ENCODE measurements around the gene ATP2A1. TPM values are rescaled to one million over a fixed set of nuclear protein-coding genes. Genes with fewer than 3 reads are reported as not detected.

ATP2A1 gene
- total RNA-seq, 1 experiment from 2014 or later, result 3.0 TPM

- intact Hi-C loops (cut with micrococcal nuclease; ENCODE audit: unreplicated experiment), result no loop called here
- no TSS peak for BruUV-seq (replicated peaks)
- Histone ChIP-seq H3K9me3 (ENCODE audit: low read depth, low read length, poor library complexity, severe bottlenecking) (no peaks in the 10 kb centered on the region), H3K4me3 (ENCODE audit: low read depth, low read length, poor library complexity, severe bottlenecking) (no peak overlapping the region), H3K27ac (ENCODE audit: low read depth, low read length, poor library complexity, severe bottlenecking) (no peak overlapping the region), H3K27me3 (replicated peaks; ENCODE audit: insufficient read depth, low read depth, low read length, poor library complexity) (no peaks in the 10 kb centered on the region), H3K36me3 (ENCODE audit: insufficient read depth, low read length, poor library complexity, severe bottlenecking) (no peaks in the 10 kb centered on the region), H3K4me1 (ENCODE audit: insufficient read depth, low read length, poor library complexity, severe bottlenecking) (no peaks in the 10 kb centered on the region)
- no peak for TF ChIP-seq EZH2 (IDR thresholded peaks at IDR 0.05; ENCODE audit: borderline replicate concordance, low read depth, low read length, poor library complexity, severe bottlenecking)
- no peak for TF ChIP-seq CTCF (conservative IDR thresholded peaks at IDR 0.05; ENCODE audit: low read depth, low read length)
- ChIA-PET POLR2A (ENCODE audit: low non-redundant PET) (no interaction called here), CTCF (no interaction called here)
- DNase-seq (ENCODE audit: low spot score), result no peak
Observed at GRCh38 chr16:28900601-28901000, 22.3 kb downstream of the ATP2A1 start.

- H3K9me3 ChIP-seq (ENCODE audit: low read depth, low read length, poor library complexity, severe bottlenecking), result no peaks in the 10 kb centered on the region
- no peaks in the 10 kb centered on the region for H3K4me1 ChIP-seq (ENCODE audit: insufficient read depth, low read length, poor library complexity, severe bottlenecking)
- no peak for TF ChIP-seq EZH2 (IDR thresholded peaks at IDR 0.05; ENCODE audit: borderline replicate concordance, low read depth, low read length, poor library complexity, severe bottlenecking)
- TF ChIP-seq CTCF (conservative IDR thresholded peaks at IDR 0.05; ENCODE audit: low read depth, low read length), result no peak
- no peaks in the 10 kb centered on the region for H3K27me3 ChIP-seq (replicated peaks; ENCODE audit: insufficient read depth, low read depth, low read length, poor library complexity)
- CTCF ChIA-PET, result no interaction called here
- POLR2A ChIA-PET (ENCODE audit: low non-redundant PET), result no interaction called here
- H3K4me3 ChIP-seq (ENCODE audit: low read depth, low read length, poor library complexity, severe bottlenecking), result no peak overlapping the region
- no TSS peak for BruUV-seq (replicated peaks)
- no peaks in the 10 kb centered on the region for H3K36me3 ChIP-seq (ENCODE audit: insufficient read depth, low read length, poor library complexity, severe bottlenecking)
- intact Hi-C loops (cut with micrococcal nuclease; ENCODE audit: unreplicated experiment), result no loop called here
- no peak for DNase-seq (ENCODE audit: low spot score)
- H3K27ac ChIP-seq (ENCODE audit: low read depth, low read length, poor library complexity, severe bottlenecking), result no peak overlapping the region
Observed at GRCh38 chr16:28901862-28902261, 23.6 kb downstream of the ATP2A1 start.

DNA sequence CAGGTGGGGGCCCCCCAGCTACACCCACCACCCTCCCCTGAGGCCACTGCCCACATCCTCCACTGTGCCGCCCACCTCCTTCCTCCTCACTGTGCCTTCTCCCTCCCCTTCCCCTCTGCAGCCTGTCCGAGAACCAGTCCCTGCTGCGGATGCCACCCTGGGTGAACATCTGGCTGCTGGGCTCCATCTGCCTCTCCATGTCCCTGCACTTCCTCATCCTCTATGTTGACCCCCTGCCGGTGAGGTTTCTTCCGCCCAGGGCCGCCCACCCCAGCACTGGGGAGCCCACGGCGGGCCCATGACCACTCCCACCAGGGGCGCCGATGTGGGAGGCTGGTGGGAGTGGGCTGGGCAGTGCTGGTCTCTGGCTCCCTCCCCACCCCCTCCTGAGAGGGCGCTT, 24.6 kb downstream of the ATP2A1 start:
- no peaks in the 10 kb centered on the region for H3K27me3 ChIP-seq (replicated peaks; ENCODE audit: insufficient read depth, low read depth, low read length, poor library complexity)
- no peaks in the 10 kb centered on the region for H3K4me1 ChIP-seq (ENCODE audit: insufficient read depth, low read length, poor library complexity, severe bottlenecking)
- no peaks in the 10 kb centered on the region for H3K36me3 ChIP-seq (ENCODE audit: insufficient read depth, low read length, poor library complexity, severe bottlenecking)
- BruUV-seq (replicated peaks), result no TSS peak
- no peak for DNase-seq (ENCODE audit: low spot score)
- ChIA-PET CTCF (no interaction called here), POLR2A (ENCODE audit: low non-redundant PET) (no interaction called here)
- H3K9me3 ChIP-seq (ENCODE audit: low read depth, low read length, poor library complexity, severe bottlenecking), result no peaks in the 10 kb centered on the region
- intact Hi-C loops (cut with micrococcal nuclease; ENCODE audit: unreplicated experiment), result no loop called here
- H3K4me3 ChIP-seq (ENCODE audit: low read depth, low read length, poor library complexity, severe bottlenecking), result no peak overlapping the region
- no peak overlapping the region for H3K27ac ChIP-seq (ENCODE audit: low read depth, low read length, poor library complexity, severe bottlenecking)
- TF ChIP-seq EZH2 (IDR thresholded peaks at IDR 0.05; ENCODE audit: borderline replicate concordance, low read depth, low read length, poor library complexity, severe bottlenecking) (no peak), CTCF (conservative IDR thresholded peaks at IDR 0.05; ENCODE audit: low read depth, low read length) (no peak)

Measured in A673 (cell line).